Measurements from ENCODE around the gene ZG16B.

The ZG16B gene

DNA sequence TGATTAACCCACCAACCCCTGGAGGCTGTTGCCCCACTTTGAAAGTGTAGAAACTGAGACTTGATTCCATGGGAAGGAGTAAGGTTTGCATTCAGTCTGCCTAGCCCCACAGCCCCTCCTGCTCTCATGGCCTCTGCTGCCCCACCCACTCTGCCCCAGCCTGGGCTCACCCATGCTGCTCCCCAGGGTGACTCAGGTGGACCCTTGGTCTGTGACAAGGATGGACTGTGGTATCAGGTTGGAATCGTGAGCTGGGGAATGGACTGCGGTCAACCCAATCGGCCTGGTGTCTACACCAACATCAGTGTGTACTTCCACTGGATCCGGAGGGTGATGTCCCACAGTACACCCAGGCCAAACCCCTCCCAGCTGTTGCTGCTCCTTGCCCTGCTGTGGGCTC, 25.4 kb upstream of the ZG16B start:
- TF ChIP-seq POLR2A (IDR thresholded peaks at IDR 0.05; ENCODE audit: low read depth, low read length) (no peak), TAF1 (IDR thresholded peaks at IDR 0.05; ENCODE audit: low read depth, low read length) (no peak), PAX5 (IDR thresholded peaks at IDR 0.05; ENCODE audit: insufficient read depth, low read length, severe bottlenecking) (no peak), POLR2AphosphoS5 (IDR thresholded peaks at IDR 0.05; ENCODE audit: low read depth, low read length) (no peak), SPI1 (IDR thresholded peaks at IDR 0.05; ENCODE audit: low read depth, low read length) (no peak), POU2F2 (IDR thresholded peaks at IDR 0.05; ENCODE audit: low read depth, low read length) (no peak)
- no peak for FAIRE-seq
- no peak for DNase-seq (ENCODE audit: insufficient read length, low spot score)

DNA sequence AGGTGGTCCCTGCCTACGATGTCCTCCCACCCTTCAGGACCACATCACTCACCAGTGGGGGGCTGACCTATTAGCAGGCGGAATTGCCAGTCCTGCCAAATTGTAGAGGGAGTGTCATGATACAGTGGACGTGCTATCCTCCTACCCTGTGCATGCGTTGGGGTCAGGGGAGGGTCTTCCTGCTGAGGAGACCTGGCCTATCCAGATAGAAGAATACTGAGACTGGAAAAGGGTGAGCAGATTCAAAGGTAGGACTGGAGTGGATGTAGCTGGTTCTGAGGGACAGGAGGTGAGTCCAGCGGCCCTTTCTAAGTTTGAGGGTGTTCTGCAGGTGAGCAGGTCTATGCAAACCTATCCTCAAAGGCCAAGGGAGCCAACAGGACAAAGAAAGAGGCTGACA, 23.8 kb upstream of the ZG16B start:
- DNase-seq (ENCODE audit: insufficient read length, low spot score) (no peak), FAIRE-seq (no peak)
- TF ChIP-seq POU2F2 (IDR thresholded peaks at IDR 0.05; ENCODE audit: low read depth, low read length): no peak
- TF ChIP-seq POLR2AphosphoS5 (IDR thresholded peaks at IDR 0.05; ENCODE audit: low read depth, low read length): no peak
- no peak for TF ChIP-seq PAX5 (IDR thresholded peaks at IDR 0.05; ENCODE audit: insufficient read depth, low read length, severe bottlenecking)
- TF ChIP-seq SPI1 (IDR thresholded peaks at IDR 0.05; ENCODE audit: low read depth, low read length): no peak
- TF ChIP-seq POLR2A (IDR thresholded peaks at IDR 0.05; ENCODE audit: low read depth, low read length): no peak
- TF ChIP-seq TAF1 (IDR thresholded peaks at IDR 0.05; ENCODE audit: low read depth, low read length): no peak

GRCh38 chr16:2808181-2808580, 21.9 kb upstream of the ZG16B start:
- TF ChIP-seq TAF1 (IDR thresholded peaks at IDR 0.05; ENCODE audit: low read depth, low read length): no peak
- TF ChIP-seq POLR2A (IDR thresholded peaks at IDR 0.05; ENCODE audit: low read depth, low read length): no peak
- TF ChIP-seq PAX5 (IDR thresholded peaks at IDR 0.05; ENCODE audit: insufficient read depth, low read length, severe bottlenecking): no peak
- TF ChIP-seq POU2F2 (IDR thresholded peaks at IDR 0.05; ENCODE audit: low read depth, low read length): no peak
- no peak for TF ChIP-seq SPI1 (IDR thresholded peaks at IDR 0.05; ENCODE audit: low read depth, low read length)
- no peak for TF ChIP-seq POLR2AphosphoS5 (IDR thresholded peaks at IDR 0.05; ENCODE audit: low read depth, low read length)
- FAIRE-seq (no peak), DNase-seq (ENCODE audit: insufficient read length, low spot score) (no peak)

DNA sequence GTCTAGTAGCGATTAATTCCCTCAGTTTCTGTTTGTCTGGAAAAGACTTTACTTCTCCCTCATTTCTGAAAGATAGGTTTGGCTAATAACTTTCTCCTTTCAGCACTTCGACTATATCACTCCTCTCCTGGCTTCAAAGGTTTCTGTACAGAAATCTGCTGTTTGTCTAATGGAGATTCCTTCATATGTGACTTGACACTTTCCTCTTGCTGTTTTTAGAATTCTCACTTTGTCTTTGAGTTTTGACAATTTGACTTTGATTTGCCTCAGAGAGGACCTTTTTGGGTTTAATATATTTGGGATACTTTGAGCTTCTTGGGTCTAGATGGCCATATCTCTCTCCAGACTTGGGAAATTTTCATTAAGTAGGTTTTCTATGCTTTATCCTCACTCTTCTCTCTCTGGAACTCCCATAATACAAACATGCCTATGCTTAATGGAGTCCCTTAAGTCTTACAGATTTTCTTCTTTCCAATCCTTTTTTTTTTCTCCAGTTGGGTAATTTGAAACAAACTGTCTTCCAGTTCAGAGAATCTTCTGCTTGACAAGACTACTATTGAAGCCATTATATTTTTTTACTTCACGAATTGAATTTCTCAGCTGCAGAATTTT, 20.8 kb upstream of the ZG16B start:
- no peak for DNase-seq (ENCODE audit: insufficient read length, low spot score)
- no peak for FAIRE-seq
- TF ChIP-seq SPI1 (IDR thresholded peaks at IDR 0.05; ENCODE audit: low read depth, low read length) (no peak), TAF1 (IDR thresholded peaks at IDR 0.05; ENCODE audit: low read depth, low read length) (no peak)

DNA sequence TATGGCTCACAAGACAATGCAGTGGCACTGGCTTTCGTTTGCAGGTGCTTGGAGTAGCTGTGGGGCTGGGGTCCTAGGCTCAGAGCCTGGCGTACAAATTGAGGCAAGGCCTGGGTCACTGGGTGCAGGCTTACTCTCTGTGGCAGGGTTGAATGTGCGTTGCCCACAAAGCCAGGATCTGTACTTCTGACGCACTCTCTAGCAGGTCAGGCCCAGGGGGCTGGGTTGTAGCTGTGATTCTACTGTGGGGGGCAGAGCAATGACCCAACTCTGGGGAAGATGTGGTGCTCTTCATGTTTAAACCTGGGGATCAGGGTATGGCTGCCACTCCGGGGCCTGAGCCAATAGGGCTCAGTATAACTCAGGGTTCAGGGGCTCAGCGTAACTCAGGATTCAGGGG, 19.5 kb upstream of the ZG16B start:
- FAIRE-seq (no peak), DNase-seq (ENCODE audit: insufficient read length, low spot score) (no peak)
- TF ChIP-seq TAF1 (IDR thresholded peaks at IDR 0.05; ENCODE audit: low read depth, low read length) (no peak), POU2F2 (IDR thresholded peaks at IDR 0.05; ENCODE audit: low read depth, low read length) (no peak), SPI1 (IDR thresholded peaks at IDR 0.05; ENCODE audit: low read depth, low read length) (no peak), POLR2AphosphoS5 (IDR thresholded peaks at IDR 0.05; ENCODE audit: low read depth, low read length) (no peak), POLR2A (IDR thresholded peaks at IDR 0.05; ENCODE audit: low read depth, low read length) (no peak), PAX5 (IDR thresholded peaks at IDR 0.05; ENCODE audit: insufficient read depth, low read length, severe bottlenecking) (no peak)

DNA sequence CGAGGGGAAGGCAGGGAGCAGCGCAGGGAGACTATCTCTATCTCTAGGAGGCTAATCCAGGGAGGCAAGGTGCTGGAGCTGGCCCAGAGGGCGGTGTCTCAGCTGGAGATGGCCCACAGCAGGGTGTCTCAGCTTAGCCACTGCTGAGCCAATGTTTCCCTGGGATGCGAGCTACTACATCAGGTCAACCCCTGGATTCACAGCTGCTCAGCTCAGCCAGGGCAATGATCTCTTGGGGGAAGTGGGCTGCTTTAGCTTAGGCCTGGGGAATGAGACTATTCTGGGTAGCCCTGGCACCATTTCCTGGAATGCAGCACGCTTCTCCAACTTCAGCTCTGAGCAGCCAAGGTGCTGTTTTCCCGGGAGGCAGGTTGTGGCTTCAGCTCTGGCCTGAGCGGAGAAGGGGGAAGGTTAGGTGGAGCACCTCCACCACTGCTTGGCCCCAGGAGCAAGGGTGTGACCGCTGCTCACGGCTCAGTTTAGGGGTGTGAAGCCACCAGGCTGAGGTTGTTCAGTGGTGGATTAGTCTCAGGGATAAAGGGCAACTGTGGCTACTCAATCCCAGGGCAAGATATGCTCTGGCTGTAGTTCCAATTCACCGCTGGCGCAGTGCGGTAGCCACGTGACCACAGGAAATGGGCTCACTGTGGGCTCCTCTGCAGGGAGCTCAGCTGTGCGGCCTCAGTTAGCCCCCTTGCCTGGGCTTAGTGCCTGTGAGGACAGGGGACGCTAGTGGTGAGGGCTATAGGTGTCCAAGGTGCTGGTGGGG, 18.2 kb upstream of the ZG16B start:
- no peak for FAIRE-seq
- TF ChIP-seq POLR2AphosphoS5 (IDR thresholded peaks at IDR 0.05; ENCODE audit: low read depth, low read length) (no peak), TAF1 (IDR thresholded peaks at IDR 0.05; ENCODE audit: low read depth, low read length) (no peak), PAX5 (IDR thresholded peaks at IDR 0.05; ENCODE audit: insufficient read depth, low read length, severe bottlenecking) (no peak), SPI1 (IDR thresholded peaks at IDR 0.05; ENCODE audit: low read depth, low read length) (no peak), POLR2A (IDR thresholded peaks at IDR 0.05; ENCODE audit: low read depth, low read length) (no peak), POU2F2 (IDR thresholded peaks at IDR 0.05; ENCODE audit: low read depth, low read length) (no peak)

GRCh38 chr16:2813771-2814221, 16.3 kb upstream of the ZG16B start:
- no peak for DNase-seq (ENCODE audit: insufficient read length, low spot score)
- TF ChIP-seq POU2F2 (IDR thresholded peaks at IDR 0.05; ENCODE audit: low read depth, low read length): no peak
- TF ChIP-seq PAX5 (IDR thresholded peaks at IDR 0.05; ENCODE audit: insufficient read depth, low read length, severe bottlenecking): no peak
- TF ChIP-seq SPI1 (IDR thresholded peaks at IDR 0.05; ENCODE audit: low read depth, low read length): no peak
- TF ChIP-seq TAF1 (IDR thresholded peaks at IDR 0.05; ENCODE audit: low read depth, low read length): no peak
- TF ChIP-seq POLR2A (IDR thresholded peaks at IDR 0.05; ENCODE audit: low read depth, low read length): no peak
- no peak for TF ChIP-seq POLR2AphosphoS5 (IDR thresholded peaks at IDR 0.05; ENCODE audit: low read depth, low read length)

More for the DNA sequence above, 18.2 kb upstream of the ZG16B start:
- no peak for DNase-seq (ENCODE audit: insufficient read length, low spot score)

GRCh38 chr16:2814551-2815298, 15.4 kb upstream of the ZG16B start:
- TF ChIP-seq POU2F2 (IDR thresholded peaks at IDR 0.05; ENCODE audit: low read depth, low read length): no peak
- no peak for TF ChIP-seq SPI1 (IDR thresholded peaks at IDR 0.05; ENCODE audit: low read depth, low read length)
- no peak for TF ChIP-seq POLR2A (IDR thresholded peaks at IDR 0.05; ENCODE audit: low read depth, low read length)
- no peak for TF ChIP-seq PAX5 (IDR thresholded peaks at IDR 0.05; ENCODE audit: insufficient read depth, low read length, severe bottlenecking)
- TF ChIP-seq POLR2AphosphoS5 (IDR thresholded peaks at IDR 0.05; ENCODE audit: low read depth, low read length): no peak
- TF ChIP-seq TAF1 (IDR thresholded peaks at IDR 0.05; ENCODE audit: low read depth, low read length): no peak
- FAIRE-seq (no peak), DNase-seq (ENCODE audit: insufficient read length, low spot score) (no peak)

More at GRCh38 chr16:2813771-2814221, 16.3 kb upstream of the ZG16B start:
- FAIRE-seq: no peak

DNA sequence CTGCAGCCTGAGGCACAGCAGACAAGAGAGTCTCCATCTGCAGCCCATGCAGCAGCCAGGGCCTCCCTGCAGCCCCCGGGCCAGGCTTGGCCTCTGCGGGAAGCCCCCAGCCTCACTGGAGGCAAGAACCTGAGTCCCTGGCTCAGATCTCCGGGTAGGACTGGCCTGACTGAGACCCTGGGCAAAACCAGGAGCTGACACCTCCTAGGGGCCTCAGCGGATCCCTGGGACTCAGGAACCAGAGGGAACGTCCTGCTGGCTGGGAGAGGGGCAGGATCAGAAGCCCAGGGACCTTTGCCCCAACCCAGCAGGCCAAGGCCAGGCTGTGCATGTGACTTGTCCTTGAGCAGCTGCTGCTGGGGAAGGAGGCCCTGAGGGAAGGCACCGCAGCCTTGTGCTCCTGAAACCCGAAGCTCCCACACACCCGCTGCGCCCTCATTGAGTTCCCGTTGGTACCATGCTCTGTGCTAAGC, 14.8 kb upstream of the ZG16B start:
- TF ChIP-seq TAF1 (IDR thresholded peaks at IDR 0.05; ENCODE audit: low read depth, low read length) (no peak), POLR2A (IDR thresholded peaks at IDR 0.05; ENCODE audit: low read depth, low read length) (no peak), PAX5 (IDR thresholded peaks at IDR 0.05; ENCODE audit: insufficient read depth, low read length, severe bottlenecking) (no peak), POLR2AphosphoS5 (IDR thresholded peaks at IDR 0.05; ENCODE audit: low read depth, low read length) (no peak)
- no peak for DNase-seq (ENCODE audit: insufficient read length, low spot score)
- FAIRE-seq: no peak

All from GM12891 (cell line).